Measurements from ENCODE around the gene RALGAPA2. TPM values are rescaled to one million over a fixed set of nuclear protein-coding genes. Genes with fewer than 3 reads are reported as not detected.

Gene RALGAPA2
- total and polyA plus RNA-seq, 2 donors (not counting 3 experiments of a cell fraction or from before 2014, with no cell fraction given) = 10.0 to 46.8 TPM

GRCh38 chr20:20603339-20603990, 109.0 kb downstream of the RALGAPA2 start:
- H3K27me3 ChIP-seq (ENCODE audit: control insufficient read depth in 2 of 2, insufficient read depth in 2 of 2, low read length in 2 of 2) = no peaks in the 10 kb centered on the region
- TF ChIP-seq GATA2 (IDR thresholded peaks at IDR 0.05; ENCODE audit: insufficient read depth, insufficient read length, low read depth, low read length) (no peak), POLR2A (IDR thresholded peaks at IDR 0.05; ENCODE audit: low read depth, low read length) (no peak), CTCF (IDR thresholded peaks at IDR 0.05; ENCODE audit: extremely low read depth in 1 of 2, insufficient read depth in 1 of 2, low read depth in 1 of 2, low read length in 2 of 2) (no peak), EZH2 (IDR thresholded peaks at IDR 0.05; ENCODE audit: borderline replicate concordance, low read depth, low read length, severe bottlenecking) (no peak), FOS (IDR thresholded peaks at IDR 0.05; ENCODE audit: borderline replicate concordance, insufficient read depth, low read length) (no peak), POLR2AphosphoS5 (IDR thresholded peaks at IDR 0.05; ENCODE audit: insufficient read depth, low read depth, low read length) (no peak), JUN (IDR thresholded peaks at IDR 0.05; ENCODE audit: borderline replicate concordance, insufficient read depth, insufficient read length, low read depth) (no peak), MYC (IDR thresholded peaks at IDR 0.05; ENCODE audit: low read depth, low read length) (no peak), MAX (IDR thresholded peaks at IDR 0.05; ENCODE audit: insufficient read depth, insufficient read length) (no peak)
- CTCF ChIA-PET = interaction anchor here (1.0 to 2.3 kb wide), 4 partner anchors 9 to 234 kb away, joined by 3 to 14 read pairs (median 6); no protein-coding TSS in a partner anchor
- H4K20me1 ChIP-seq (replicated peaks; ENCODE audit: control insufficient read depth, extremely low read depth, insufficient read depth, low read length) = no peaks in the 10 kb centered on the region
- no peak overlapping the region for H3K4me2 ChIP-seq (ENCODE audit: insufficient read depth, low read length)
- POLR2A ChIA-PET = no interaction called here
- H3K9ac ChIP-seq (replicated peaks; ENCODE audit: extremely low read depth, insufficient read depth, low read length) = no peak overlapping the region
- no peak overlapping the region for H3K4me3 ChIP-seq (replicated peaks in 1 of 3; ENCODE audit: insufficient read depth in 1 of 3, low read depth in 1 of 3, low read length in 3 of 3)
- intact Hi-C loops (cut with micrococcal nuclease) (no loop called here), dilution Hi-C loops (cut with MboI; ENCODE audit: extremely low pct_ligation_motif_present, low sequenced_read_pairs) (no loop called here)
- H3K9me1 ChIP-seq (replicated peaks; ENCODE audit: control insufficient read depth, extremely low read depth, insufficient read depth, low read length) = peaks cover 3% of the 10 kb centered on the region
- H2AFZ ChIP-seq (ENCODE audit: low read depth, low read length) = no peak overlapping the region
- H3K27ac ChIP-seq (ENCODE audit: insufficient read depth, low read depth, low read length) = no peak overlapping the region
- H3K79me2 ChIP-seq (ENCODE audit: control insufficient read depth, insufficient read depth, low read length) = no peaks in the 10 kb centered on the region
- peaks cover 3% of the 10 kb centered on the region in 2 experiments for H3K36me3 ChIP-seq (ENCODE audit: control insufficient read depth in 2 of 2, extremely low read depth in 1 of 2, insufficient read depth in 2 of 2, low read length in 2 of 2)
- no peak for DNase-seq (ENCODE audit: low read depth, low spot score)
- no peak for FAIRE-seq
- H3K4me1 ChIP-seq (ENCODE audit: control insufficient read depth, extremely low read depth, insufficient read depth, low read length) = peaks cover 3% of the 10 kb centered on the region
- BruUV-seq (replicated peaks) = no TSS peak
- H3K9me3 ChIP-seq (replicated peaks; ENCODE audit: control insufficient read depth, insufficient read depth, low read length) = no peaks in the 10 kb centered on the region

All from endothelial cell of umbilical vein (primary cell).